AML-193 (cell line): Measurements from ENCODE around the gene FAM200C.

Source experiments
- DNase-seq, 2 experiments: peaks; one replicate each; lab custom pipeline; 2025; lab: John Stamatoyannopoulos, UW

Gene FAM200C

DNA sequence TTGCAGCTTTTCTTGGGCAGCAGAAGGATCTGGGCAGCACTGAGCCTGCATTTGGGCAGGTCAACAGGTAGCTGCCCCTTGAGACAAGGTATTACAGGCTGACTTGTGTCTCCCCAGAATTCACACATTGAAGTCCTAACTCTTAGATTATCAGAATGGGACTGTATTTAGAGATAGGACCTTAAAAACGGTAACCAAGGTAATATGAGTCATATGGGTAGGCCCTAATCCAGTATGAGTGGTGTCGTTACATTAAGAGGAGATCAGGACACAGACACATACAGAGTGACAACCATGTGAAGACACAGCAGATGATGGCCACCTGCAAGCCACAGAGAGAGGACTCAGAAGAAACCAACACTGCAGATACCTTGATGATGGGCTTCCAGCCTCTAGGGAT lies 32.6 kb downstream of the FAM200C start:
- no peak for DNase-seq

DNA sequence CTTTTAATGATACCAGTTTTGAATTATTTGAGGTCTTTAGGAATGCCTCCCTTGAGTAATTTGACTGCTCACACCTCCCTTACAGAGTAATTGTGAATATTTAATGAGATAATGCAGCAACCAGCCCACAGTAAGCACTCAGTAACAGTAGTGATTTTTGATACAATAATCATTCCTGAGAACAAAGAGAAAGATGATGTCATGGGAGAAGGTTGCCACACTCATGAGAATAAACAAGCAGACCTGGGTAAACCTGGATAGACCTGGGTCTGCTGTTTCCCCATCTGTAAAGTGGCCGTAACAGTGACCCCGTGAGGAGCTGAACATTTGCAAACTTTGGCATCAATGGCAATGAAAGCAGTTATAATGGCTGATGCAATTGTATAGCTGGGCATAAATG lies 33.6 kb downstream of the FAM200C start:
- DNase-seq: no peak

DNA sequence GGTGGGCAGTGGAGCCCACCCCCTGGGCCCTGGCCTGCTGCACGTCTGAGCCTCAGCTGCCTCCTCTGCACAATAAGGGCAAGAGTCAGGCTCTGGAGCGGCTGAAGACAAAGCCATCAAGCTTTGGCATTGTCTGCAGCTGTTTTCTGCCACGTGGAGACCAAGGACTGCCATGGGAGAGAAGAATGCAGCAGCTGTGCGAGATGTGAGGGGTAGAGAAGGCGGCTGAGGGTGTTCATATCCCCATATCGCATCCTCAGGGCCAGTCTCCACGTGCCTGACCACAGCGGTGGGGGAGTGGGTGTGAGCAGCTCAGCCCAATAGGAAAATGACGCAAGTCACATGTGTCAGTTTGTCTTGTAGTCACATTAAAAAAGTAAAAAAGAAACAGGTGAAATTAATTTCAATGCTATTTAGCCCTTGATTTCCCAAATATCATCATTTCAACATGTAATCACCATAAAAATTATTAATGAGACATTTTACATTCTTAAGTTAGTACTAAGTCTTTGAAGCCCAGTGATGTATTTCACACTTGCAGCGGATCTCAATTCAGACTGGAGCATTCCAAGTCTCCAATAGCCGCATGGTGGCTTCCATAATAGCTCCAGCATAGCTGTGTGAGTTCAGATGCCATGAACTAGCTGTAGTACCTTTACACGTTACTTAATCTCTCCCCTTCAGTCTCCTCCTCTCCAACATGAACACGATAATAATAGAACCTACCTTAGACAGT lies 36.0 kb downstream of the FAM200C start:
- DNase-seq: no peak

GRCh38 chr5:160363211-160363610 lies 36.6 kb downstream of the FAM200C start:
- no peak for DNase-seq

DNA sequence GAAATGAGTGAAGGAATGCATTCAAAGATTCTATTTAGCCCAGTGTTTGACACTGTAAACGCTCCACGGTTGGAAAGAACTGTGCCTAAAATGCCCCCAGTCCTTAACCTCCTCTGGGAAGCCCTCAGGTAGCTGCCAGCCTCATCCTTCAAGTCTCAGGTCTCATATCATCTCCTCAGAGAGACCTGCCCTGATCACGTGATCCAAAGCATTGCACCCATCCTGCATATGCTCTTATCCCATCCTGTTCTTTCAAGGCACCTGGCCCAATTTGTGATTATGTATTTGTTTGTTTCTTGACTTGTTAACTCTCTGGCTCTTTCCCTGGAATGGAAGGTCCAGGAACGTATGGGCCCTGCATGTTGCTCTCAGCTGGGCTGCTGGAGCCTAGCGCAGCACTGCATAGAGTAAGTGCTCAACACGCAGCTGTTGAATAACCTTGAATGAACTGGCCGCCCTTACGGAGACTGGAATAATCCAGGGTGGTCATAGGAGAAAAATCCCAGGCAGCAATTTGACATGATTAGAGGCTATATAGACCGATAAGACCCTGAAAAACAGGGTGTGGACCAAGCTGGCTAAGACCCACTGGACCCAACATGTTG lies 38.1 kb downstream of the FAM200C start:
- DNase-seq: no peak

- no peak for DNase-seq
Measured at GRCh38 chr5:160360310-160360709, 39.5 kb downstream of the FAM200C start.

DNA sequence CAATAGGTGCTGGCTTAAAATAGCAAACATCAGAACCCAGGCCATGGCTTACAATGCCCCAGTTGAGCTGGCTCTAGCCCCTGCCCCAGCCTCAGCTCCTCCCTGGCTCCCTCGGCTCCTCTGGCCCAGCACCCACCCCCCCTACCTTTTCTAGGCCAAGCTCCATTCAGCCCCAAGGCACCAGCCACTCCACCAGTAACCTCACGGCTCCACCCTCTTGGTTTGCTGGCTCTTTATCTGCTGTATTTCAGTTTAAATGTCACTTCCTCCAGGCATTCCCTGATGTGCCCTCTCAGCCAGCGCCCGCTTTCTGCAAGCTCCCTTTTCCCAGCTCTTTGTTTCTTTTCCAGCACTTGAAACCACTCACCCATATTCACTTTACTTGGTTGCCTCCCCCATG lies 40.0 kb downstream of the FAM200C start:
- DNase-seq: no peak

DNA sequence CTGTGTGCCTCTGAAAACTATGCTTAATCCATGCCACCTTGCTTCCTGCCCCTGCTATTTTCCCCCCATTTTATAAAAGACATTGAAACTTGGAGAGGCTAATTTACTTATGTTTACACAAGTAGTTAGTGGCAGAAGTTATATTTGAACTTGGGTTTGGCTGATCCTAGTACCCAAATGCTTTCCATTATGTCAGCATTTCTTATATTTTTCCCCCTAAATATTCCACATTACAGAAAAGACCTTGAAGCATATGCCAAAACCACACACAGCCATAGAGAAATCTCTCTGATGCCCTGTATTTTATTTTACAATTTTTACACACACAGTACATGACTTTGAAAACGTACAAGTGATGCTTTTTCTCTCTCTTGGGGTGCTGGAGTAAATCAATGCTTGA lies 40.6 kb downstream of the FAM200C start:
- DNase-seq: no peak

DNA sequence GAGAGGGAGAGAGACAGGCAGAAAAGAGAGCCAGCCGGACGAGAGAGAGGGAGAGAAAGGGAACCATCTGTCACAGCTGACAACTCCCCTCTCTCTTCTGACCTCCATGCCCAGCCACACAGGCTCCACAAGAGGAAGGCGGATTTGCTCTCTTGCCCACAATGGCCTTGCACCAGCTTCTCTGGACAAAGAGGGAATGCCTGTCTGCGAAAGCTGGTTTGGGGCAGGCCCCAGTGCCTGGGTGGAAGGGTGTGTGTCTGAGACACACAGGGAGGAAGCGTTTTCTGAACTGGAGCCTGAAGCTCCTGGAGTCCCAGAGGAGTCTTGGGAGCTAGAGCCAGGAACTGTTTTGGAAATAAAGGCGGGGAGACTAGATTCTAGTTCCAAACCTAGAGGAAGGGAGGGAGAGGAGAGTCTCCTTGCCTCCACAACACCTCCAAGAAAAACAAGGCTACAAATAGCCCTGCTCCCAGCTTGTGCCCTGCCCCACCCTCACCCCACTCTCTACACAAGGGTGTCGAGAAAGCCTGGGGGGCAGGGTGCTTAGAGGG lies 41.9 kb downstream of the FAM200C start:
- no peak for DNase-seq

GRCh38 chr5:160357394-160357793 lies 42.5 kb downstream of the FAM200C start:
- no peak for DNase-seq

DNA sequence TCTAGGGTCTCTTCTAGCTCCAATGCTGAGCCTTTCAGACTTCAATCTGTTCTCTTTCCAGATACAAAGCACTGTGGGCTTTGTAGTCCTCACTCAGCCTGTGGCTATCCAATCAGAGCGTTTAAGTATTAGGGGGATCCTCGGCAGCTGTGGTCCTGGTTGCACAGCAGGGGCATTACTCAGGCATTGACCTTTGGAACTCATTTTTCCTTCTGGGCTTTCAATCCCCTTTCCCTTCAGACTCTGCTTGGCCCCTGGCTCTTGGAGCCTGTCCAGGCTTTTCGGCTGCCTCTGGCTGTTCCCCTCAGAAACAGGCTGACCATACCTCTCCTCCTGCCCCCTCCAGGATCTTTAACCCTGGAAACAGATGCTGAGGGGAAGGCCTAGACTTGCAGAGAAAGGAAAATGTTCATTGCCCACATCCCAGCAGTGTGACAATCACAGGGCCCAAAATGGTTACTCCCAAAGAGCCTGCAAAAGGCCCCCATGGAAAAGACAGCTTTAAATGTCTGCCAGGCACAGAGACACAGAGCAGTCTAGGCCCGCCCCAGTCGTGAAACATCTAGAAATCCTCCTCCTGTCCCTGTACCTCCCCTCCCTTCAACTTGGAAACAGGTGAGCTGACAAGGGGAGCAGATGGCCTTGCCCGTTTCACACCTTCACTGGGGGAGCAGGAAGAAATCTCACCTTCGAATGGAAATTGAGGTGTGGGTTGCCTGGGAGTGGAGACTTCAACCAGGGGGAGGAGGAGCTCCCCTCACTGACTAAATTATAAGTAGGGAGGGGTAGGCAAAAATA lies 43.1 kb downstream of the FAM200C start:
- DNase-seq: no peak

DNA sequence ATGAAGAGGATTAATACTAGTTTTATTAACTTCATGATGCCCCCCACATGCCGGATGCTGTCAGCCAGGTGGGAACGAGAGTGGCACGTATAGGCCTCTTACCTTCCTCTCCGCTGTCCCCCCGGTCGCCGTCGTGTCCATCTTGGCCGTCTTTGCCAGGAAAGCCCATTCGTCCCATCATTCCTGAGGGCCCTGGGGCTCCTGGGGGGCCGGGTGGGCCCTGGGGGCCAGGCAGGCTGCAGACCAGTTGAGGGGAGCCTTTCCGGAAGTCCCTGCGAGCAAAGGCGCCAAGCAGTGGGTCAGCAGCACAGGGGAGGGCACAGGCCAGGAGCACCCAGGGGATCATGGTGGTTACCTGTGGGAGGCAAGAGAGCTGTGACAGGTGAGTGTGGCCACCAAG lies 45.2 kb downstream of the FAM200C start:
- no peak for DNase-seq

GRCh38 chr5:160353379-160353778 lies 46.5 kb downstream of the FAM200C start:
- no peak for DNase-seq

DNA sequence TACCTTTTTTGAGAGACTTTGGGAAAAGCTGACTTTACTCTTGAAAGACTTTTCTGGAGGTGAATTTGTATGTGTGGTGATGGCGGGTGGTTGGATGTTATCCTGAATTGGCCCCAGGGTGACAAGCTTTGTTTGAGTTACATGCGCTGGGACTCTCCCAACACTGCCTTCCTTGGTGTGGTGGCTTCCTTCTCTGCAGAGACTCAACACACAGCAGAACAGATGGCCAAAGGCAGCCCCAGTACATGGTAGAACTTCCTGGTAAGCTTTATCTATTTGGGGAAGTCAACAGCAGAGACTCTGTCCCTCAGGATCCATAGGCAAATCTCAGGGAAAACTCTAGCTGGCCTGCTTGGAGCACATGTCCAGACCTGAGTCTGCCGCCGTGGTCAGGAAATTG lies 47.5 kb downstream of the FAM200C start:
- DNase-seq: no peak

- no peak for DNase-seq
Measured at GRCh38 chr5:160349935-160350303, 49.9 kb downstream of the FAM200C start.

DNA sequence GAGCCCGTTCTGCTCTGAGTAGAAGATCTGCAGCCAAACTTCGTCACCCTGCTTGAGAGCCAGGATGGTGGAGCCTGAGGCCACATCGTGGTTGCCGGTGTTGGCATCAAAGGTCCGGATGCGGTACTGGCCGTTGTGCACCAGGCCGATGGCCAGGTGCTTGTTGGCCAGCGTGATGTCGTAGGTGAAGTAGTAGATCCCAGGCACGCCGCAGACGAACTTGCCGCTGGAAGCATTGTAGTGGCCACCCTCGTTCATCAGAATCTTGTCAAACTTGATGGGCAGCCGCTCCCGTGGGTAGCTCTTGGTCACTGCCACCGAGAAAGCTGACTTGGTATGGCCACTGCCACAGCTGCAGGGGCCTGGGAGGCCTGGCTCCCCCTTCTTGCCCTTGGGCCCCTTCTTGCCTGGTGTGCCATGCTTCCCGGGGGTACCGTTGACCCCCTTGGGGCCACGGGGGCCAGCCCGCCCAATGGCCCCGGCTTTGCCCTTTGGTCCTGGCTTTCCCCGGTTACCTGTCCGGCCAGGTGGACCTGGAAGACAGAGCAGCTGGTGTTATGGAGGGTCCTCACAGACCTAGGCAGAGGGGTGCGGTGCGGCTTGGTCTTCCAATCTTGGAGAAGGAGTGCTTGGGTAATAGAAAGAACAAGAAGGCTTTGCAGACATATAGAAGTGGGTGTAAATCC lies 50.5 kb downstream of the FAM200C start:
- DNase-seq: no peak

GRCh38 chr5:160348080-160348479 lies 51.8 kb downstream of the FAM200C start:
- no peak for DNase-seq

DNA sequence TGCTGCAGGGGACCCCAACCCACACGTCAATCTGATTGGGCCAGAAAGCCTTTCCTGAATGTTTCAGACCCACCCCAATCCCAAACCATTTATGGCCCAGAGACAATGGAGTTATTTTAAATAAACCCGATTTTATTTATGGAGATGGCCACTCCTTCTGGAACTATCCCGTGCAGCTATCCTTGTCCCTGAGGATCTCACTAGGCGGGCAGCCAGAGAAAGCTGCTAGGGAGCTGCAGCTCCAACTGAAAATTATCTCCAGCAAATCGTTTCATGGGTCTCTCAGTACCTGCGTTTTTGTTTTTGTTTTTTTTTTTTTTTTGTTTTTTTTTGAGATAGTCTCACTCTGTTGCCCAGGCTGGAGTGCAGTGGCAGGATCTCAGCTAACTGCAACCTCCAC lies 52.4 kb downstream of the FAM200C start:
- DNase-seq: no peak
